Lower lobe of right lung (tissue), 2 donors: ENCODE results near the gene APOA4. TPM values are rescaled to one million over a fixed set of nuclear protein-coding genes. Genes with fewer than 3 reads are reported as not detected.

Experiments
- ATAC-seq, 2 donors: fragments of 200-7000 bp; cut with Tn5 transposase; one replicate each; pipeline ENCODE4 v1.9.1; 2020 to 2022; ENCODE audit warnings: mild to moderate bottlenecking in 2 of 2, moderate library complexity in 2 of 2
- DNase-seq: peaks from one replicate; pipeline ENCODE4 v3.0.0-alpha.2; 2020
- H3K27ac ChIP-seq: fragments of 200-600 bp; one replicate; pipeline ENCODE4 v1.8.0; 2022
- H3K27me3 ChIP-seq: fragments of 200-600 bp; one replicate; pipeline ENCODE4 v1.8.0; 2022; ENCODE audit warnings: low read depth
- H3K36me3 ChIP-seq: fragments of 200-600 bp; one replicate; pipeline ENCODE4 v1.8.0; 2022; ENCODE audit warnings: mild to moderate bottlenecking
- H3K4me1 ChIP-seq: fragments of 200-600 bp; one replicate; pipeline ENCODE4 v1.8.0; 2022
- H3K4me3 ChIP-seq: fragments of 200-600 bp; one replicate; pipeline ENCODE4 v1.8.0; 2022; ENCODE audit warnings: mild to moderate bottlenecking
- H3K9me3 ChIP-seq: fragments of 200-600 bp; one replicate; pipeline ENCODE4 v1.8.0; 2022
- CTCF ChIP-seq: fragments of 200-600 bp; IDR thresholded peaks from one replicate; pipeline ENCODE4 v1.8.0; 2022; ENCODE audit warnings: antibody characterized with exemption, mild to moderate bottlenecking
- intact Hi-C: fragments of 100-400 bp; cut with DNase I; formaldehyde crosslinking; loops from one replicate; pipeline ENCODE4 v1.11.0; 2022
- total RNA-seq: library from RNA; stranded (reverse); fragmentation: NEBNext Ultra II Directional; extraction: Animal tissue kit (Norgen Biotek cat#: 25700); gene quantifications from one replicate; pipeline ENCODE4 v1.2.1, GENCODE V29; 2021
- donor health status: DM: no; HTN: yes; CAD: no; lungs with severe emphysema.

Gene APOA4
- total RNA-seq, 1 donor from 2014 or later = not detected

GRCh38 chr11:116787436-116787785 lies 35.7 kb downstream of the APOA4 start:
- ATAC-seq = peak in 1 of 2 donors; percentile 2
- Histone ChIP-seq H3K4me1 (peaks cover 31% of the 10 kb centered on the region), H3K27ac (peak overlapping the region; percentile 94), H3K36me3 (peaks cover 44% of the 10 kb centered on the region), H3K4me3 (peak overlapping the region; percentile 94), H3K9me3 (no peaks in the 10 kb centered on the region), H3K27me3 (no peaks in the 10 kb centered on the region)
- TF ChIP-seq CTCF = no peak
- intact Hi-C loops = no loop called here
- DNase-seq = no peak

- ATAC-seq (no peak), DNase-seq (no peak)
- intact Hi-C loops = no loop called here
- Histone ChIP-seq H3K27me3 (no peaks in the 10 kb centered on the region), H3K9me3 (no peaks in the 10 kb centered on the region), H3K4me3 (peak overlapping the region; percentile 94), H3K27ac (peak overlapping the region; percentile 94), H3K36me3 (peaks cover 48% of the 10 kb centered on the region), H3K4me1 (peaks cover 31% of the 10 kb centered on the region)
- TF ChIP-seq CTCF = no peak
Measured at GRCh38 chr11:116786966-116787365, 36.1 kb downstream of the APOA4 start.

GRCh38 chr11:116786326-116786725 lies 36.8 kb downstream of the APOA4 start:
- Histone ChIP-seq H3K27me3 (no peaks in the 10 kb centered on the region), H3K4me1 (peaks cover 26% of the 10 kb centered on the region), H3K36me3 (peaks cover 55% of the 10 kb centered on the region), H3K27ac (no peak overlapping the region), H3K4me3 (peak overlapping the region; percentile 94), H3K9me3 (no peaks in the 10 kb centered on the region)
- DNase-seq = no peak
- ATAC-seq = no peak
- TF ChIP-seq CTCF = no peak
- intact Hi-C loops = no loop called here

GRCh38 chr11:116782728-116783127 lies 40.4 kb downstream of the APOA4 start:
- Histone ChIP-seq H3K4me1 (peaks cover 12% of the 10 kb centered on the region), H3K27me3 (no peaks in the 10 kb centered on the region), H3K27ac (no peak overlapping the region), H3K4me3 (no peak overlapping the region), H3K36me3 (peaks cover 91% of the 10 kb centered on the region), H3K9me3 (no peaks in the 10 kb centered on the region)
- TF ChIP-seq CTCF = no peak
- ATAC-seq = no peak
- no peak for DNase-seq
- intact Hi-C loops = no loop called here

- Histone ChIP-seq H3K4me3 (no peak overlapping the region), H3K36me3 (peaks cover 77% of the 10 kb centered on the region), H3K27ac (no peak overlapping the region), H3K27me3 (no peaks in the 10 kb centered on the region), H3K9me3 (no peaks in the 10 kb centered on the region), H3K4me1 (peaks cover 6% of the 10 kb centered on the region)
- ATAC-seq = no peak
- TF ChIP-seq CTCF = no peak
- DNase-seq = no peak
- intact Hi-C loops = no loop called here
Measured at GRCh38 chr11:116778556-116778955, 44.5 kb downstream of the APOA4 start.

GRCh38 chr11:116777056-116777455 lies 46.0 kb downstream of the APOA4 start:
- intact Hi-C loops = no loop called here
- no peak for TF ChIP-seq CTCF
- Histone ChIP-seq H3K4me1 (peaks cover 8% of the 10 kb centered on the region), H3K36me3 (peaks cover 62% of the 10 kb centered on the region), H3K27ac (no peak overlapping the region), H3K27me3 (no peaks in the 10 kb centered on the region), H3K4me3 (no peak overlapping the region), H3K9me3 (no peaks in the 10 kb centered on the region)
- ATAC-seq = no peak
- DNase-seq = no peak
